K562 (cell line): ENCODE data around the gene BRAP. TPM values are rescaled to one million over a fixed set of nuclear protein-coding genes. Genes with fewer than 3 reads are reported as not detected.

Source experiments
- BCLAF1 ChIP-seq, 2 experiments: fragments of 450-650 bp in 1 of 2; IDR thresholded peaks; 2 replicates each; pipeline ENCODE4 v1.6.1; 2011 to 2017; ENCODE audit warnings: low read depth in 2 of 2, antibody characterized with exemption in 1 of 2, borderline replicate concordance in 1 of 2, low read length in 1 of 2, mild to moderate bottlenecking in 1 of 2, mixed read lengths in 1 of 2; ENCODE audit not compliant: control insufficient read depth in 1 of 2
- EHMT2 ChIP-seq: fragments of 450-650 bp; IDR thresholded peaks from 2 replicates; pipeline ENCODE4 v1.6.1; 2018; ENCODE audit warnings: antibody characterized with exemption
- GATAD2B ChIP-seq: fragments of 450-650 bp; IDR thresholded peaks from 2 replicates; pipeline ENCODE4 v1.6.1; 2017; ENCODE audit warnings: mild to moderate bottlenecking, borderline replicate concordance
- HINFP ChIP-seq: fragments of 450-650 bp; conservative IDR thresholded peaks from 2 replicates; pipeline ENCODE4 v1.6.1; 2016; ENCODE audit warnings: missing genetic modification characterization, low read depth, mild to moderate bottlenecking, control low read depth, missing compliant biosample characterization
- NFIC ChIP-seq: fragments of 450-650 bp; IDR thresholded peaks from 2 replicates; pipeline ENCODE4 v1.6.1; 2017; ENCODE audit warnings: mild to moderate bottlenecking, inconsistent platforms
- PHF8 ChIP-seq: fragments of 200-600 bp; sonication (generic); IDR thresholded peaks from 2 replicates; pipeline ENCODE4 v1.6.1; 2012; ENCODE audit warnings: mixed run types, mild to moderate bottlenecking, inconsistent platforms, low read length, moderate library complexity, borderline replicate concordance
- RAD21 ChIP-seq, 2 experiments: fragments of 250-450 bp in 1 of 2; fragments of 450-650 bp in 1 of 2; sonication (Bioruptor Pico) in 1 of 2; formaldehyde crosslinking in 1 of 2; IDR thresholded peaks in 1 of 2; conservative IDR thresholded peaks in 1 of 2; 2 replicates each; pipeline versions ENCODE4 v1.4.0 to v1.8.0; 2020 to 2022; ENCODE audit warnings: mild to moderate bottlenecking in 2 of 2, moderate library complexity in 1 of 2
- ZNF121 ChIP-seq: sonication (generic); formaldehyde crosslinking; conservative IDR thresholded peaks from 2 replicates; pipeline ENCODE4 v1.8.0; 2022; ENCODE audit warnings: missing genetic modification reagents
- ZSCAN29 ChIP-seq: fragments of 450-650 bp; IDR thresholded peaks from 2 replicates; pipeline ENCODE4 v1.6.1; 2017
- polyA plus RNA-seq, 8 experiments: library from polyadenylated mRNA; depleted of rRNA in 4 of 8; stranded (reverse) in 5 of 8; unstranded in 3 of 8; fragments of >200 nt; fragmentation: Nextera tagmentation in 2 of 8; fragmentation: Illumina TruSeq in 1 of 8; extraction: Ambion mirVana in 2 of 8; extraction: Trizol in 1 of 8; gene quantifications; 2 replicates each; pipeline versions ENCODE4 v1.2.1 to v1.2.3, GENCODE V29; 2011 to 2014; ENCODE audit warnings: inconsistent platforms in 1 of 8, missing spikeins in 1 of 8
- total RNA-seq, 7 experiments: library from RNA; depleted of rRNA in 6 of 7; stranded (reverse); fragments of >200 nt in 6 of 7; fragmentation: Illumina TruSeq in 2 of 7; extraction: Trizol in 2 of 7; gene quantifications; 2 replicates each; pipeline versions ENCODE4 v1.2.1 to v1.2.3, GENCODE V29; 2011 to 2021; ENCODE audit warnings: low replicate concordance in 1 of 7

Gene BRAP
- total and polyA plus RNA-seq, 9 of the 15 experiments (the other 6 are each of a cell fraction or from before 2014, with no cell fraction given) = 2.2 to 32.6 (median 27.5) TPM

DNA sequence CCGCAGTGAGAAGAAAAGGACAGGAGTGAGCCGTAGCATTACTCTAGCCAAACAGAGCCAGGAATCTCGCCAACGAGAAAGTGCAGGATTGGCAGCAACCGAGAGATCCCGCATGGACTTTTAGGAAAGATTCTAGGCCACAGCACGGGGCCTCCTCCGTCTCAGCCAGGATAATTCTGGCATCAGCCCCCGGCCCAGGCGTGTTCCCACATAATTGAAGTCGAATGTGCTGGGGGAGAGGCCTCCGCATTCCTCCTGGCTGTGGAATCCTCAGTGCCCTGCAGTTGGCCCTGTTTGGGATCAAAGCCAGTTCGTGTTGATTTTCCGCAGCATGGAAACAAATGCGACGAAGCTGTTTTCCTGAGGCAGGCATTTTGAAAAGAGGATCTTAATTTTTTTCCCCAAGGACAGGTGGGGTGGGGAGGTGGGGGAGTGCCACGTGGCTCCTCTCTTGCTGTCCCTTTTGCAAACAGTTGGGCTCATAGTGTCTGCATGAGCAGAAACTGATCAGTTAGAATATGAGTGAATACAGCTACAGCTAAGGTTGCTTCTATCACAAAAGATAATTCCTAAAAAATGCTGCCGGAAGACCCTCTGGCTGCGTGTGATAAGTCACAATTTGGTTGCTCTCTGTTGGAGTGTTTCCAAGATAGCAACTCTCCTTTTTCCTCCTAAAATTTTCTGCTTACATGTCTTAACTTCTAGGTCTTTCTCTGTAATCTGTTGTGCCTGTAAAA is 49.4 kb downstream of the BRAP start (continued):
- TF ChIP-seq RAD21 (CRISPR knock-in tag; conservative IDR thresholded peaks at IDR 0.05 in 1 of 2, IDR thresholded peaks at IDR 0.05 in 1 of 2) (0 out of 4 replicates have a peak, but pooled peaks of 1 of the 2 experiments have one; percentile 7), ZSCAN29 (peak; percentile 57; the same call in 1 of the 2 replicates), EHMT2 (no peak), PHF8 (peak; percentile 35; the same call in 1 of the 2 replicates), HINFP (no peak), GATAD2B (peak; percentile 81), ZNF121 (no peak), BCLAF1 (IDR thresholded peaks at IDR 0.05; ENCODE audit: borderline replicate concordance in 1 of 2, control insufficient read depth in 1 of 2, low read depth in 2 of 2, low read length in 1 of 2) (peak in 1 of 2 experiments; percentile 27; a peak in 1 of 4 replicates), NFIC (peak; percentile 96)
